ENCODE measurements around the gene HSPA12A. TPM values are rescaled to one million over a fixed set of nuclear protein-coding genes. Genes with fewer than 3 reads are reported as not detected.

The HSPA12A gene
- total and polyA plus RNA-seq, 4 donors = 2.0 to 9.8 (median 5.0) TPM

DNA sequence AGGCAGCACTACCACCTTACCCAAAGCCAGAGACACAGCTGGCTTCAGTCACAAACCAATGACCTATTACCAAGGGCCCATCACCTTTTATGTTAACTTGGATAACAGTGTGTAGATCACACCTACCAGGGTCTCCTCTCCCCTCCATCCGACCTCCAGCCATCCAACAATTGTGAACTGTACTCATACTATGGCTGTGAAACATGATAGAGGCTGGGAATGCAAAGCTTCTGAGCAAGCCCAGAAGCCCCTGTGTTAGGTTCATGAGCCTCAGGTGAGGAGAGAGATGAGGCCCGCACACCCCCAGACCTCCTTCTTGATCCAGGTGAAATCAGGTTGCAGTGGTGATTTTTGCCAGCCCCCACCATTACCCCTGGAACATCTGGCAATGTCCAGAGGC is 73.9 kb downstream of the HSPA12A start:
- Histone ChIP-seq H3K4me3 (no peak overlapping the region), H3K9me3 (ENCODE audit: control insufficient read depth in 4 of 4, insufficient read depth in 3 of 4, low read length in 3 of 4) (peaks cover 0 to 7% (median 0%) of the 10 kb centered on the region in 4 donors), H3K4me1 (ENCODE audit: control insufficient read depth in 5 of 5, insufficient read depth in 5 of 5, low read length in 5 of 5) (peaks cover 0 to 7% (median 0%) of the 10 kb centered on the region in 5 donors), H3K27ac (ENCODE audit: low read depth in 1 of 2, low read length in 1 of 2) (no peak overlapping the region), H3K9ac (ENCODE audit: insufficient read depth in 1 of 2, low read length in 2 of 2) (no peak overlapping the region), H3K27me3 (ENCODE audit: control insufficient read depth in 3 of 3, insufficient read depth in 3 of 3, low read length in 2 of 3) (peaks cover 0 to 3% (median 0%) of the 10 kb centered on the region in 3 donors), H3K36me3 (ENCODE audit: control insufficient read depth in 4 of 4, insufficient read depth in 4 of 4, low read length in 4 of 4) (no peaks in the 10 kb centered on the region)
- ATAC-seq (ENCODE audit: insufficient read depth, low FRiP score) = no peak
- TF ChIP-seq, protein P1, sequence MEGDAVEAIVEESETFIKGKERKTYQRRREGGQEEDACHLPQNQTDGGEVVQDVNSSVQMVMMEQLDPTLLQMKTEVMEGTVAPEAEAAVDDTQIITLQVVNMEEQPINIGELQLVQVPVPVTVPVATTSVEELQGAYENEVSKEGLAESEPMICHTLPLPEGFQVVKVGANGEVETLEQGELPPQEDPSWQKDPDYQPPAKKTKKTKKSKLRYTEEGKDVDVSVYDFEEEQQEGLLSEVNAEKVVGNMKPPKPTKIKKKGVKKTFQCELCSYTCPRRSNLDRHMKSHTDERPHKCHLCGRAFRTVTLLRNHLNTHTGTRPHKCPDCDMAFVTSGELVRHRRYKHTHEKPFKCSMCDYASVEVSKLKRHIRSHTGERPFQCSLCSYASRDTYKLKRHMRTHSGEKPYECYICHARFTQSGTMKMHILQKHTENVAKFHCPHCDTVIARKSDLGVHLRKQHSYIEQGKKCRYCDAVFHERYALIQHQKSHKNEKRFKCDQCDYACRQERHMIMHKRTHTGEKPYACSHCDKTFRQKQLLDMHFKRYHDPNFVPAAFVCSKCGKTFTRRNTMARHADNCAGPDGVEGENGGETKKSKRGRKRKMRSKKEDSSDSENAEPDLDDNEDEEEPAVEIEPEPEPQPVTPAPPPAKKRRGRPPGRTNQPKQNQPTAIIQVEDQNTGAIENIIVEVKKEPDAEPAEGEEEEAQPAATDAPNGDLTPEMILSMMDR (IDR thresholded peaks at IDR 0.05; ENCODE audit: control extremely low read depth, extremely low read depth) = no peak
- no peak for DNase-seq
- 85 to 97% methylated on average over 2 of the region's 2 CpGs for WGBS, 2 donors

DNA sequence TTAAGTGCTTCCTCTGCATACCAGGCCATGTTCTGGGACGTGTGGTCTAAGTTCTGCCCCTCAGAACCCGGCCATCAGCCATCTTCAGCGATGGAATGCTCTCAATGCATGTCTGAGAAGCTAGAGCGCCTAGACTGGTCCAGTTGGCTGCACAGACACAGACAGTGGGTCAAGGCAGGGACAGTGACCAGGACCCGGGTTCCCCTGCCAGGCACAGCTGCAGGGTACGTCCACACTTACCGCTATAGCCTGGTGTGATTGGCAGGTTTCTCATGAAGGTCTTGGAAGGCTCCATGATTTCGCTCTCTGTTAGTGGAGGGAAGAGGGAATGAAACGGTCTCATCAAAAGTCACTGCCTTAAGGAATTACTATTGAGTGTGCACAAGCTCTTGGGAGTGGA is 74.3 kb downstream of the HSPA12A start:
- ATAC-seq (ENCODE audit: insufficient read depth, low FRiP score) (no peak), DNase-seq (no peak)
- H3K4me3 ChIP-seq = no peak overlapping the region
- H3K9me3 ChIP-seq (ENCODE audit: control insufficient read depth in 4 of 4, insufficient read depth in 3 of 4, low read length in 3 of 4) = peaks cover 0 to 7% (median 0%) of the 10 kb centered on the region in 4 donors
- 89 to 92% methylated on average over 9 of the region's 9 CpGs for WGBS, 2 donors
- H3K4me1 ChIP-seq (ENCODE audit: control insufficient read depth in 5 of 5, insufficient read depth in 5 of 5, low read length in 5 of 5) = peaks cover 0 to 7% (median 0%) of the 10 kb centered on the region in 5 donors
- no peaks in the 10 kb centered on the region for H3K36me3 ChIP-seq (ENCODE audit: control insufficient read depth in 4 of 4, insufficient read depth in 4 of 4, low read length in 4 of 4)
- peaks cover 0 to 3% (median 0%) of the 10 kb centered on the region in 3 donors for H3K27me3 ChIP-seq (ENCODE audit: control insufficient read depth in 3 of 3, insufficient read depth in 3 of 3, low read length in 2 of 3)
- H3K9ac ChIP-seq (ENCODE audit: insufficient read depth in 1 of 2, low read length in 2 of 2) = no peak overlapping the region
- TF ChIP-seq, protein P1 (IDR thresholded peaks at IDR 0.05; ENCODE audit: control extremely low read depth, extremely low read depth) = no peak
- H3K27ac ChIP-seq (ENCODE audit: low read depth in 1 of 2, low read length in 1 of 2) = no peak overlapping the region

DNA sequence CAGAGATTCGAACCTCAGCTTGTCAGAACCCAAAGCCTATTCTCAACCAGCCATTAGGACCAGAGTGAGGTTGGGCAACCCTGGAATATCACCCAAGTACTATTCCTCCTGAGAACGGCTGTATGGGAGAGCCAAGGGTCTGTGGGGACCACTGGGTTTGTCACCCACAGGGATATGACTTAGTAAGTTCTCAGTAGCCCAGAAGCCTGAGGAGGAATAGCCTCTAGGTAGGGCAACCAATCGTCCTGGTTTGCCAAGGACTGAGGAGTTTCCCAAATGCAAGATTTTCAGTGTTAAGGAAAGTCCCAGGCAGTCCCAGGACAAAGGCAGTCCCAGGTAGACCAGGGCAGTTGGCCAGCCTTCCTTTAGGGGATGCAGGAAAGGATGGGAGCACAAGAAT is 74.9 kb downstream of the HSPA12A start:
- 82 to 95% methylated on average over 3 of the region's 3 CpGs for WGBS, 2 donors
- ATAC-seq (ENCODE audit: insufficient read depth, low FRiP score) = no peak

More for the DNA sequence above, 74.9 kb downstream of the HSPA12A start:
- H3K4me3 ChIP-seq = no peak overlapping the region
- no peak for DNase-seq
- H3K9me3 ChIP-seq (ENCODE audit: control insufficient read depth in 4 of 4, insufficient read depth in 3 of 4, low read length in 3 of 4) = peaks cover 0 to 7% (median 0%) of the 10 kb centered on the region in 4 donors
- TF ChIP-seq, protein P1 (IDR thresholded peaks at IDR 0.05; ENCODE audit: control extremely low read depth, extremely low read depth) = no peak
- no peak overlapping the region for H3K27ac ChIP-seq (ENCODE audit: low read depth in 1 of 2, low read length in 1 of 2)
- H3K4me1 ChIP-seq (ENCODE audit: control insufficient read depth in 5 of 5, insufficient read depth in 5 of 5, low read length in 5 of 5) = peaks cover 0 to 7% (median 0%) of the 10 kb centered on the region in 5 donors
- no peaks in the 10 kb centered on the region for H3K36me3 ChIP-seq (ENCODE audit: control insufficient read depth in 4 of 4, insufficient read depth in 4 of 4, low read length in 4 of 4)
- H3K27me3 ChIP-seq (ENCODE audit: control insufficient read depth in 3 of 3, insufficient read depth in 3 of 3, low read length in 2 of 3) = peaks cover 0 to 3% (median 0%) of the 10 kb centered on the region in 3 donors
- no peak overlapping the region for H3K9ac ChIP-seq (ENCODE audit: insufficient read depth in 1 of 2, low read length in 2 of 2)
